Stimulated activated CD4-positive, alpha-beta T cell treated with anti-CD3 and anti-CD28 coated beads, TNF-alpha, amount 100 ng/mL, for 24 hours (primary cell): ENCODE data around the gene FKBP3.
"Not testable (repeated sequence)": the region's sequence is repeated elsewhere in the genome, so short reads cannot be mapped to it uniquely, and the experiment has no call there.

Experiments
- DNase-seq, 3 experiments: peaks; one replicate each; pipeline ENCODE4 v3.0.0-alpha.2; 2020; ENCODE audit warnings: low read depth in 3 of 3

Gene FKBP3

GRCh38 chr14:45112896-45113781 lies 21.1 kb downstream of the FKBP3 start:
- DNase-seq: no peak

DNA sequence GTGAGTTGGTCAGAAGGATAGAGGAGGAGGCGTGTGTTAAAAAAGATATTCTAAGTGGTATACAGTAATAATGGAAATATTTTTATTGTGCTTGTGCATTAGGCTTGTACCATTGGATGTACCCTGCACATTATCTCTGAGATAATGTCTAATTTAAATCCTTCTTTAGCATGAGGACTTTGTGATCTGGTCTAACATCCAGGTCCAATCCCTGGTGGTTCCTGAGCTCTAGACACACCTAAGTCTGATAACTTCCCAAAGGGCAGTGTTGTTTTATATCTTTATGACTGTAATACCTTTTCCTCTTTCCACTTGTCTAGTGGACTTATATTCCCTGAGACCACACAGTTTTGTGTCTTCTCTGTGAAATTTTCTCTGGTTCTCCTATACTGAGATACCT lies 29.7 kb downstream of the FKBP3 start:
- DNase-seq: no peak

DNA sequence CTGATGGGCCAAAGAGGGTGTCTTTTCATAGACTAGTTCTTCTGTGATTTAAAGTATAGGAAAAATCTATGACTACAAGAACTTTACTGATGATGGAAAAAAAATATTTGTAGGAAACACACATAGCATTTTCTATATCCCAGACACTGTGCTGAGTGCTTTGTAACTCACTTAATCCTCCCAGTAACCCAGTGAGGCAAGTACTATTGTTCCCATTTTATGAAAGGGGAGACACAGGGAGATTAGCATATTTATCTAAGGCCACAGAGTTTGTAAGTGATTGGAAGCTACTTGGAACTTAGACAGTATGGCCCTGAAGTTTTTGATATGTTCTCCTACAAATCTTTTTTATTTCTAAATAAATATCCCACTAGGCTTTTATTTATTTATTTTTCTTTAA lies 30.5 kb downstream of the FKBP3 start:
- DNase-seq: no peak

- no peak for DNase-seq
Measured at GRCh38 chr14:45096218-45096617, 38.1 kb downstream of the FKBP3 start.

GRCh38 chr14:45095143-45095542 lies 39.1 kb downstream of the FKBP3 start:
- no peak for DNase-seq

GRCh38 chr14:45094275-45094674 lies 40.0 kb downstream of the FKBP3 start:
- no peak for DNase-seq

- DNase-seq: no peak
Measured at GRCh38 chr14:45091710-45092109, 42.6 kb downstream of the FKBP3 start.

DNA sequence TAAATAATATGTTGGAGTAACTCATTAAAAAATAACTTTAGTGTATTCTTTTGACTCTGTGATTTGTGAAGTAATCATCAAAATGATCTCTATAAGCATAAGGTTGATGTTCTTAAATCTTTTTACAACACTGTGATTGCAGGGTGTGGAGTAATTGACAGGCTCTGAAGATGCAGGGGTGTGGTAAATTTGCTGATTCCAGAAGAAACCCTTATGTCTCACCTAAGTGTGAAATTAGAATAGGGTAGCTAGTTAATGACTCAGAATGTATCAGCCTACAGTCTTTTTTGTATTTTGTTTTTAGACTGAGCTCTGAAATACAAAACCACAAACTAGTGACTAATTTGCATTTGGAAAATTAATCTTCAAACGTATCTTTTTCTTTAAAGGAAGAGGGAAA lies 44.5 kb downstream of the FKBP3 start:
- DNase-seq: no peak

GRCh38 chr14:45084946-45085346 lies 49.3 kb downstream of the FKBP3 start:
- no peak for DNase-seq

DNA sequence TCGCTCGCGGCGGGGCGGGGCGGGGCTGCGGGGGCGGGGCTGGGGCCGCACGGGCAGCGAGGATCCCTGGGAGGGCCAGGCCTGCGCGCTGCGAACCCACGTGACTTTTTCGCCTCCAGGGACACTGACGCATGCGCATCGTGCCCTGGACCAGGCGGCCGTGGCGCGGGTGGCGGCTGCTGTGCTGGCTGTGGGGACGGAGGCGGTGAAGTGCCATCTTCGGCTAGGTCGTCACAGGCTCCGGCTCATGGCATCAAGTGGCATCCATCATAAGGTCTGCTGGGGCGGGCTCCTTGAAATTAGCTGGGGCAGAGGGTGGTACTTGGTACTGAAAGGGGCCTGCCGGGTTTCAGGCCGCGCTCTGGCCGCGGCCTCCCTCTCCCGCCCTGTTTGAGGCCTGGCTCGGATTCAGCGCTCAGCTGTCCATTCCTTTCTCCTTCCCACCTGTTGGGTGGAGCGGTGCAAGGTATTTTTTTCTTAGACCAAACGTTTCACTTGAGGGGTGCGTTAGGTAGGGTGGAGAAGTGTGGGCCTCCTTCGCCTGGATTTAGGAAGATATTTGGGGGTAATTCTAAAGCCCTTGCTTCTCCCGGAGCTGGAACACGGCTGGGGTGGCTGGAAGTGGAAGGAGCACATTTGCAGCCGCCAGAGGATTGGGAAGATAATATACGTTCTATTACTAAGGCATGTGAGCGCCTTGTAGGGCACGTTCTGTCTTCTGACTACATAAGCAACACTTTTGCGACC lies 50.1 kb downstream of the FKBP3 start, which contains the start of gene PRPF39:
Gene PRPF39 (plus strand): TSS at position 141 of the 747 bp plus-strand sequence. CDS start 11,124 bp downstream, outside the sequence.
- peak; percentile 91 to 96 (median 93) for DNase-seq

- DNase-seq: no peak
Measured at GRCh38 chr14:45083617-45083975, 50.7 kb downstream of the FKBP3 start.

GRCh38 chr14:45082420-45082819 lies 51.9 kb downstream of the FKBP3 start:
- no peak for DNase-seq

DNA sequence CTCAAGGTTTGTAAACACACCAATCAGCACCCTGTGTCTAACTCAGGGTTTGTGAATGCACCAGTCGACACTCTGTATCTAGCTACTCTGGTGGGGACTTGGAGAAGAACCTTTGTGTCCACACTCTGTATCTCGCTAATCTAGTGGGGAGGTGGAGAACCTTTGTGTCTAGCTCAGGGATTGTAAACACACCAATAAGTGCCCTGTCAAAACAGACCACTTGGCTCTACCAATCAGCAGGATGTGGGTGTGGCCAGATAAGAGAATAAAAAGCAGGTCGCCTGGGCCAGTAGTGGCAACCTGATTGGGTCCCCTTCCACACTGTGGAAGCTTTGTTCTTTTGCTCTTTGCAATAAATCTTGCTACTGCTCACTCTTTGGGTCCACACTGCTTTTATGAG lies 53.2 kb downstream of the FKBP3 start:
- not testable (repeated sequence) for DNase-seq

- DNase-seq: not testable (repeated sequence)
Measured at GRCh38 chr14:45080416-45080968, 53.8 kb downstream of the FKBP3 start.

DNA sequence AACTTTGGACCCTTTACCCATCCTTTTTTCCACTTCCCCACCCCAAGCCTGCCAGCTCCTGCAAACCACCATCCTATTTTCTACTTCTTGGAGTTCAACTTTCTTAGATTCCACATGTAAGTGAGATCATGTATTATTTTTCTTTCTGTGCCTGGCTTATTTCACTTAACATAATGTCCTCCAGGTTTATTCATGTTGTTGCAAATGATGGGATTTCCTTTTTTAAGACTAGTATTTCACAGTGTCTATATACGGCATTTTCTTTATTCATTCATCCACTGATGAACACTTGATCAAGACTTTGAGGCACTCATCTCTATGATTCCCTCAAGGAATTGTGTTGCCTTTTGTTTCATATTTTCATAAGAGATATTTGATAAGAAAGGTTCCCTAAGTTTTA lies 56.0 kb downstream of the FKBP3 start:
- DNase-seq: no peak

- DNase-seq: no peak
Measured at GRCh38 chr14:45073231-45073879, 60.9 kb downstream of the FKBP3 start.

DNA sequence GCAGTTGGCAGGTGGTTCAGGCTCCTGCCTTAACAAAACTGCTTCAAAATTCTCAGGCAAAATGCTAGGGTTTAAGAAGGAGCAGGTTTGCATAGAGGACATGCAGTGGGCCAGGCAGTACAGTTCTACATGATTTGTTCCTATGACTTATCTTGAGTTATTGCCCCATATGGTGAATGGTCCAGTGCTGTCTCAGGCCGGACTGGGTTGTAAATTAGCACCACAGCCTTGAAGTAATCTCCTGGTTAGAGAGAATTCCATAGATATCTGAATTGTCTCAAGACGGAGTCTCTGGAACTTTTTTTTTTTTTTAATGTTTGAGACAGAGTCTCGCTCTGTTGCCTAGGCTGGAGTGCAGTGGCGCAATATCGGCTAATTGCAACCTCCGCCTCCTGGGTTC lies 62.2 kb downstream of the FKBP3 start:
- DNase-seq: no peak

GRCh38 chr14:45070215-45070614 lies 64.1 kb downstream of the FKBP3 start:
- DNase-seq: no peak

DNA sequence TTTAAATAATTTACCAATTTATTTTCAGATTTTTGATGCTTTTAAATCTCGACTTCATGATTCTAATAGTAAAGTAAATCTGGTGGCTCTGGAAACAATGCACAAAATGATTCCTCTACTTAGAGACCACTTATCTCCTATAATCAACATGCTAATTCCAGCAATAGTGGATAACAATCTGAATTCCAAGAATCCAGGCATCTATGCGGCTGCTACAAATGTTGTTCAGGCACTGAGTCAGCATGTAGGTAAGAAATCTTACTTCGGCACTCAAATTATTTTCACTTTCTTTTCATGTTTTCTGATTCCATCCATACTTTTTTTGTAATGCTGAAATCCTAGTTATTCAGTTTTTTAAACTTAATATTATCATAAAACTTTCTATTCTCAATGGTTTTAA lies 65.9 kb downstream of the FKBP3 start:
- no peak for DNase-seq

- DNase-seq: no peak
Measured at GRCh38 chr14:45066667-45067066, 67.6 kb downstream of the FKBP3 start.

GRCh38 chr14:45065956-45066355 lies 68.3 kb downstream of the FKBP3 start:
- DNase-seq: no peak
